D341Med (cell line): Measurements from ENCODE around the gene ATXN2.
"Not testable (repeated sequence)": the region's sequence is repeated elsewhere in the genome, so short reads cannot be mapped to it uniquely, and the experiment has no call there.

Experiments
- DNase-seq: peaks from one replicate; pipeline ENCODE4 v3.0.0; 2012; ENCODE audit warnings: low spot score

ATXN2 gene

GRCh38 chr12:111414711-111415252 lies 184.3 kb downstream of the ATXN2 start:
- no peak for DNase-seq

- peak; percentile 25 for DNase-seq
These were observed 185.6 kb downstream of the ATXN2 start for GRCh38 chr12:111413442-111414086.

- DNase-seq: no peak
These were observed 186.2 kb downstream of the ATXN2 start for GRCh38 chr12:111412830-111413441.

DNA sequence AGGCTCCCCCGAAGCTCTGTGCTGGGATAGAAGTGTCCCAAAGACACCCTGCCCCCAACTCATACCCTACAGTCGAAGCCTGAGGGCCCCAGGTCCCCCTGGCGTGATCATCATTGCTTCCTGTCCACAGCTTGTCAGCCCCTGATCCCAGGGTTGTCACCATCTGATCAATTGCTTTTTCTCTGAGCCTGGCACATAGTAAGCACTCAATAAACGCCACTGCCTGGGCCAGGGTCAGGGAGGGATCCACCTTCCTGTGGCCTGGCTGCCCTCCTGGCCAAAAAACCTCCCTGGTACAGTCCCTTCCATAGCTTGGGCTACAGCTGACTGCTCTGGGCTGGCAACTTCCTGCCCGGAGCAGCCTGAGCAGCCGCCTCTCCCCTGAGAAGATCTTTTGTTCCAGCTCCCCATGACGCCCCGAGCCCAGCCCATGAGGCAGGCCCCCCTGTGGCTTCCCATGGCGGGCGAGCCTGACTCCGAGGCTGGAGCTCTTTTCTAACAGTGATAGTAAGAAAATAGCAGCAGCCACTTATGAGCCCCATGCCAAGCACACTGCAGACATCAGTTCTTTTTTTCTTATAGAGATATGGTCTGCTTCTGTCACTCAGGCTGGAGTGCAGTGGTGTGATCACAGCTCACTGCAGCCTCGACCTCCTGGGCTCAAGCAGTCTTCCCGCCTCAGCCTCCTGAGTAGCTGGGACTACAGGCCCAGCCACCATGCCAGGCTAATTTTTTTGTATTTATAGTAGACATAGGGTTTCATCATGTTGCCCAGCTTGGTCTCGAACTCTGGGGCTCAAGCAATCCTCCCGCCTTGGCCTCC lies 186.9 kb downstream of the ATXN2 start:
- DNase-seq: peak; percentile 42

DNA sequence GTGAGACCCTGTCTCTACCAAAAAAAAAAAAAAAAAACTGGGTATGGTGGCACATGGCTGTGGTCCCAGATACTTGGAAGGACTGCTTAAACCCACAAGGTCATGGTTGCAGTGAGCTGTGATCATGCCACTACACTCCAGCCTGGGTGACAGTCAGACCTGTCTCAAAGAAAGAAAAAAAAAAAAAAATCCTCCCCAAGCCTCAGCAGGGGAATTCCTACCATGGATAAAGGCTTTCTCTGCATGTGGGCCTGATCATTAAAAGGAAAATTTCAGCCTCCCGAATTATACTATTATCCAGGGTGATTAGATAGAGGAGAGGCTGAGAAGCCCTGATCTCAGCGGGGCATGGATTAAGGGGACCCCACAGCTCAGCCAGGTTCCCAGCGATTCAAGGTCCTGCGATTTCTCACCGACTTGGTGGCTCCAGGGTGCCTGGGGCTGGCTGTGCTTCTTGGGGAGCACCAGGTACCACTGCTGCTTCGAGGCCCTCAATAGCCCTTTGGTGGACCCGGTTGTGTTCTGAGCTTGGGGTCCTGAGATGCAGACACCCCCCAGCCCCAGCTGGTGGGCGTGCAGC lies 187.8 kb downstream of the ATXN2 start:
- no peak for DNase-seq

- no peak for DNase-seq
These were observed 188.5 kb downstream of the ATXN2 start for GRCh38 chr12:111410431-111411184.

- peak; percentile 23 for DNase-seq
These were observed 189.2 kb downstream of the ATXN2 start for GRCh38 chr12:111409780-111410430.

DNA sequence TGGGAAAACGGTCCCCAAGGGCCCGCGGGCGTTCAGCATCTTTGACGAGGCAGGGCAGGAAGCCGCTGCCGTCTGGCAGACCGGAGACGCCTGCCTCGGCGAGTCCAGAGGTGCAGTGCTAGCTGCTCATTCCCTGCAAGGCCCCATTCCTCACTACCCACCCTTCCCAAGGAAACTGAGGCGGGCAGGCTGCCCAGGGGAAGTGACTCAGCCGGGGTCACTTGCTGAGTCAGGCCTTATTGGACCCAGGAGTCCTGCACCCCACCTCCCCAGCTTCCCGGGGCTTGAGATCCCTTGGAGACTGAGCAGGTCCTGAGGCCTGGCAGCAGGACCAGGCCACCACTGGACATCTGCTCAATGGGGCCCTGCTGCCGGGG lies 189.7 kb downstream of the ATXN2 start:
- no peak for DNase-seq

DNA sequence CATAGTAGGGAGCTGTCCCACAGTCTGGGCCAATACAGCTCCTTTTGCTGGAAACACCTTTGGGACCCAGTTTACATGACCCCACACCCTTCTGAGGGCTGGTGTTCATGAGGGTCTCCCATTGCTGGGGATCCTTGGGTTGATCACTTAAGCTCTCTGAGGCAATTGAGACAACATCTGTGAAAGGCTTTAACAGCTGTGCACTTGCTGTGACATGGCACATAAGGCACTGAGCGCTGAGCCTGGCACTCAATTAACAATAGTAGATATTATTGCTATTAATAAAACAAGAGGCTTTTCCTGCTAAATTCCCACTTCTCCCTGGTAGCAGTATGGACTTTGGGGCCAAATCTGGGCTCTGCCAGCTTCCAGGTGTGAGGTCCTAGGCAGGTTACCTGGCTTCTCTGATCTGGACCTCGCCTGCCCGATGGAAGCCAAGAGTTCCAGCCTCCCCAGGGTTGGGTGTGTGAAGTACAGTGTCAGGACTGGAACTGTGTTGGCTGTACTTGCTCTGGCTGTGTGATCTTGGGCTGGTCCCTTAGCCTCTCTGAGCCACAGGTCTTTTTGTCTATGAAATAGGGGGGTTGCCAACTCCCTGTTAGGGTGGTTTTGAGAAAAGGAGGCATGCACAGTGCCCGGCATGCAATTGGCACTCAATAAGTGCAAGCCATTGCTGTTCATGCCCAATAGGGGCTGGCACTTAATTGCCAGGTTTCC lies 190.3 kb downstream of the ATXN2 start:
- no peak for DNase-seq

GRCh38 chr12:111408116-111408440 lies 191.0 kb downstream of the ATXN2 start:
- no peak for DNase-seq

GRCh38 chr12:111407377-111408115 lies 191.6 kb downstream of the ATXN2 start:
- DNase-seq: no peak

- no peak for DNase-seq
These were observed 192.4 kb downstream of the ATXN2 start for GRCh38 chr12:111406474-111407376.

GRCh38 chr12:111405859-111406473 lies 193.1 kb downstream of the ATXN2 start, which contains the start of gene SH2B3:
Gene SH2B3 (plus strand): TSS chr12:111405923. CDS start chr12:111418146, 12,223 bp downstream.
- DNase-seq: no peak

DNA sequence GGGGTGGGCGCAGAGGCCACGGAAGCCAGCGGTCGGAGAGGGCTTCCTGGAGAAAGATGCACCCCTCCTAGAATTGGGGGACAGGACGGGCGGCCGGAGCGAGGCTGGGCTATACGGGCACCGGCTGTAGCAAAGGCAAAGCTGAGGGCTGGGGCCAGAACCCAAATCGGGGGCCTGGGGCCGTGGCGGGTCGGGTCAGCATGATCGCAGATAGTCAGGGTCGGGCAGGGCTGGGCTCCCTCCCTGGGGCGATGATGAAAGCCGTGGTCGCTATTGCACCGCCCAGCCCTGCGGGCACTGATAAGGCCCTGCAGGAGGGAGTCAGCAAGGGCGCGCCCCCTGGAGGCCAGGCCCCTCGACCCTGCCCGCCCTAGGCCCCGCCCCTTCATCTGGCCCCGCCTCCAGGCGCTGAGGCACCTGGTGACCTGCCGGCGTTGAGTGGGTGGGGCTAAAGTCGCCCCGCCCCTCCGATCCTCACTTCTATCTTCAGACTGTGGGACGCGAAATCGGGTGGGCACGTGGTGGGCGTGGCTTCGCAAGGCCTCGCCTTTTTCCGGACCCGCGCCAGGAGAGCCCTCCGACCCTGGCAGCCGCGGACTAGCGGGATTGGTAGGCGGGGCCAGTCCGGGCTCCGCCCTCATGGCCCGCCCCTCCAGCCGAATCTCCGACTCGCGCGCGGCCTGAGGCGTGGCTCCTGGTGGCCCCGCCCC lies 193.8 kb downstream of the ATXN2 start:
- peak; percentile 99 for DNase-seq

DNA sequence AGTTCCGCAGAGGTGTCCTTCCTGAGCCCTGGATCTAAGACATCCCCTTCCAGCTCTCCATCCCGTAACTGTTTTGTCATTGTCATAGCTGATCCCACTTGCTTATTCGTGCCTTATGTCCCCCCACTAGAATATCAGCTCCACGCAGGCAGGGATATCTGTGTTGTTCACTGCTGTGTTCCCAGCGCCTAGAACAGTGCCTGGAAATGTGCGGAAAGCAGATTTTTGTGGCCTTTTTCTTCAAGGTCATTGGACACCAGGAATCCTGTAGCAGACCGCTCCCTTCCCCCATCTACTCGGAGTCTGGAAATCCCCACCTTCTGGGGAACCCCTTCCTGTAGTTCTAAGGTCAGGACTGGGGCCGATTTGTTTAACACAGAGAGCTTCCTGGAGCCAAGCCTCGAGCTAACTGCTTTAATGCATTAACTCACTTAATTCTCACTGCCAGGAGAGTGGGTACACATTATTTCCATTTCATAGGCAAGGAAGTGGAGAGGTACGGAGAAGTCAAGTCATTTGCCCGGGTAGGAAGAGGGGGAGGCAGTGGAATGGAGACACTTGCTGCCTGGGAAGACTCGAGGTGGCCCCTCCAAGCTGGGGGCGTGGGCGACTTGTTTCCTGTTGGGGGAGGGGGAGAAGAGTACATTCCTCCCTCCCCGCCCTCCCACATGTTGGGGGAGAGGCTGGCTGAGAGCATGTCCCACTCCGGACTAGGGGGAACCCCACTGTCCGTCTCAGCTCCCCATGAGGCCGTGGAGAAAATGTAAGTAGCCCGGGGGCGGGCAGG lies 194.6 kb downstream of the ATXN2 start:
- no peak for DNase-seq

DNA sequence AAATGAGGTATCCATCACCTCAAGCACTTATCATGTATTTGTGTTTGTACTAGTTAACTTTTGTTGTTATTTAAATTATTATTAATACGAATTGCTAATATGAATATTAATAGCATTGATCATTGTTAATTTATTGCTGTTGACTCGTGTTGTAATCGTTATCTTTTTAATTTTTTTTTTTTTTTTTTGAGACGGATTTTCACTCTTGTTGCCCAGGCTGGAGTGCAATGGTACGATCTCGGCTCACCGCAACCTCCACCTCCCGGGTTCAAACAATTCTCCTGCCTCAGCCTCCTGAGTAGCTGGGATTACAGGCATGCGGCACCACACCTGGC lies 196.7 kb downstream of the ATXN2 start:
- not testable (repeated sequence) for DNase-seq
